Measurements from ENCODE around the gene XBP1.
A peak's percentile ranks its signal among the peaks of the same experiment; 100 is the strongest.
"Not testable (repeated sequence)": the region's sequence is repeated elsewhere in the genome, so short reads cannot be mapped to it uniquely, and the experiment has no call there.

XBP1 gene

GRCh38 chr22:28762000-28762399 is 38.4 kb downstream of the XBP1 start:
- not testable (repeated sequence) for H3K9ac ChIP-seq (ENCODE audit: low read length); DNase-seq (ENCODE audit: low read depth); H3K9me3 ChIP-seq (ENCODE audit: control insufficient read depth, low read length); H3K4me1 ChIP-seq (ENCODE audit: control insufficient read depth, insufficient read depth, low read length); H3K4me3 ChIP-seq (ENCODE audit: low read length); H3K27me3 ChIP-seq (replicated peaks; ENCODE audit: control insufficient read depth, insufficient read depth, low read length); H3K36me3 ChIP-seq (ENCODE audit: control insufficient read depth, insufficient read depth, low read length, severe bottlenecking)

GRCh38 chr22:28761449-28761755 is 39.0 kb downstream of the XBP1 start:
- no peak overlapping the region for H3K9ac ChIP-seq (ENCODE audit: low read length)
- H3K9me3 ChIP-seq (ENCODE audit: control insufficient read depth, low read length) = no peaks in the 10 kb centered on the region
- no peak overlapping the region for H3K4me3 ChIP-seq (ENCODE audit: low read length)
- no peak for DNase-seq (ENCODE audit: low read depth)
- H3K36me3 ChIP-seq (ENCODE audit: control insufficient read depth, insufficient read depth, low read length, severe bottlenecking) = no peaks in the 10 kb centered on the region
- H3K27me3 ChIP-seq (replicated peaks; ENCODE audit: control insufficient read depth, insufficient read depth, low read length) = no peaks in the 10 kb centered on the region
- no peaks in the 10 kb centered on the region for H3K4me1 ChIP-seq (ENCODE audit: control insufficient read depth, insufficient read depth, low read length)

- no peak for DNase-seq (ENCODE audit: low read depth)
- H3K4me3 ChIP-seq (ENCODE audit: low read length) = no peak overlapping the region
Measured at GRCh38 chr22:28759861-28760560, 40.4 kb downstream of the XBP1 start.

GRCh38 chr22:28754512-28754911 is 45.9 kb downstream of the XBP1 start:
- H3K36me3 ChIP-seq (ENCODE audit: control insufficient read depth, insufficient read depth, low read length, severe bottlenecking) = peaks cover 20% of the 10 kb centered on the region
- not testable (repeated sequence) for H3K4me1 ChIP-seq (ENCODE audit: control insufficient read depth, insufficient read depth, low read length); H3K4me3 ChIP-seq (ENCODE audit: low read length); DNase-seq (ENCODE audit: low read depth); H3K9ac ChIP-seq (ENCODE audit: low read length); H3K9me3 ChIP-seq (ENCODE audit: control insufficient read depth, low read length); H3K27me3 ChIP-seq (replicated peaks; ENCODE audit: control insufficient read depth, insufficient read depth, low read length)

More at GRCh38 chr22:28759861-28760560, 40.4 kb downstream of the XBP1 start:
- H3K9me3 ChIP-seq (ENCODE audit: control insufficient read depth, low read length) = no peaks in the 10 kb centered on the region
- no peaks in the 10 kb centered on the region for H3K4me1 ChIP-seq (ENCODE audit: control insufficient read depth, insufficient read depth, low read length)
- H3K9ac ChIP-seq (ENCODE audit: low read length) = no peak overlapping the region
- no peaks in the 10 kb centered on the region for H3K36me3 ChIP-seq (ENCODE audit: control insufficient read depth, insufficient read depth, low read length, severe bottlenecking)
- no peaks in the 10 kb centered on the region for H3K27me3 ChIP-seq (replicated peaks; ENCODE audit: control insufficient read depth, insufficient read depth, low read length)

- Histone ChIP-seq H3K27me3 (replicated peaks; ENCODE audit: control insufficient read depth, insufficient read depth, low read length) (no peaks in the 10 kb centered on the region), H3K36me3 (ENCODE audit: control insufficient read depth, insufficient read depth, low read length, severe bottlenecking) (peaks cover 47% of the 10 kb centered on the region), H3K4me1 (ENCODE audit: control insufficient read depth, insufficient read depth, low read length) (peaks cover 4% of the 10 kb centered on the region), H3K9me3 (ENCODE audit: control insufficient read depth, low read length) (no peaks in the 10 kb centered on the region), H3K4me3 (ENCODE audit: low read length) (no peak overlapping the region), H3K9ac (ENCODE audit: low read length) (no peak overlapping the region)
- DNase-seq (ENCODE audit: low read depth) = peak; percentile 90
Measured at GRCh38 chr22:28750471-28750881, 49.9 kb downstream of the XBP1 start.

Measured in adipocyte (in vitro differentiated cells).